ENCODE measurements around the gene KLK5. TPM values are rescaled to one million over a fixed set of nuclear protein-coding genes. Genes with fewer than 3 reads are reported as not detected.
"Not testable (repeated sequence)": the region's sequence is repeated elsewhere in the genome, so short reads cannot be mapped to it uniquely, and the experiment has no call there.

KLK5 gene
- not detected in 2 replicates for total RNA-seq (2014; rRNA removed; shearing (Covaris generic))

GRCh38 chr19:50952910-50953309, at the start of gene KLK5:
KLK5 (minus strand) TSS chr19:50953038; CDS start chr19:50952657, 381 bp downstream.
- no peaks in the 10 kb centered on the region for H3K9me3 ChIP-seq (replicated peaks)
- no peak for DNase-seq
- H3K27ac ChIP-seq: no peak within 1 kb of the TSS
- H3K4me1 ChIP-seq: no peaks in the 10 kb centered on the region
- no peaks in the 10 kb centered on the region for H3K36me3 ChIP-seq
- H3K27me3 ChIP-seq: no peaks in the 10 kb centered on the region
- H3K4me3 ChIP-seq: no peak within 1 kb of the TSS

GRCh38 chr19:51002089-51002532, 49.3 kb upstream of the KLK5 start:
- no peaks in the 10 kb centered on the region for H3K9me3 ChIP-seq (replicated peaks)
- no peaks in the 10 kb centered on the region for H3K4me1 ChIP-seq
- no peak overlapping the region for H3K4me3 ChIP-seq
- peaks cover 4% of the 10 kb centered on the region; the same call in 1 of the 2 replicates for H3K27me3 ChIP-seq
- no peaks in the 10 kb centered on the region for H3K36me3 ChIP-seq
- DNase-seq: no peak
- H3K27ac ChIP-seq: no peak overlapping the region

GRCh38 chr19:51001515-51001914, 48.7 kb upstream of the KLK5 start, which contains the start of gene KLK8:
KLK8 (minus strand) TSS chr19:51001604; CDS start chr19:51001167, 437 bp downstream.
- DNase-seq: no peak
- H3K27me3 ChIP-seq: no peaks in the 10 kb centered on the region
- no peak within 1 kb of the TSS for H3K27ac ChIP-seq
- H3K36me3 ChIP-seq: no peaks in the 10 kb centered on the region
- no peaks in the 10 kb centered on the region for H3K4me1 ChIP-seq
- no peak within 1 kb of the TSS for H3K4me3 ChIP-seq
- H3K9me3 ChIP-seq (replicated peaks): no peaks in the 10 kb centered on the region

GRCh38 chr19:51000981-51001380, 48.1 kb upstream of the KLK5 start:
- H3K9me3 ChIP-seq (replicated peaks): no peaks in the 10 kb centered on the region
- H3K27ac ChIP-seq: no peak overlapping the region

GRCh38 chr19:51000426-51000825, 47.6 kb upstream of the KLK5 start:
- H3K4me3 ChIP-seq: no peak overlapping the region
- no peaks in the 10 kb centered on the region for H3K27me3 ChIP-seq
- H3K27ac ChIP-seq: no peak overlapping the region
- no peaks in the 10 kb centered on the region for H3K9me3 ChIP-seq (replicated peaks)
- no peaks in the 10 kb centered on the region for H3K4me1 ChIP-seq
- H3K36me3 ChIP-seq: no peaks in the 10 kb centered on the region
- no peak for DNase-seq

More at GRCh38 chr19:51000981-51001380, 48.1 kb upstream of the KLK5 start:
- H3K4me3 ChIP-seq: no peak overlapping the region
- no peaks in the 10 kb centered on the region for H3K4me1 ChIP-seq
- no peaks in the 10 kb centered on the region for H3K27me3 ChIP-seq
- no peaks in the 10 kb centered on the region for H3K36me3 ChIP-seq
- DNase-seq: no peak

DNA sequence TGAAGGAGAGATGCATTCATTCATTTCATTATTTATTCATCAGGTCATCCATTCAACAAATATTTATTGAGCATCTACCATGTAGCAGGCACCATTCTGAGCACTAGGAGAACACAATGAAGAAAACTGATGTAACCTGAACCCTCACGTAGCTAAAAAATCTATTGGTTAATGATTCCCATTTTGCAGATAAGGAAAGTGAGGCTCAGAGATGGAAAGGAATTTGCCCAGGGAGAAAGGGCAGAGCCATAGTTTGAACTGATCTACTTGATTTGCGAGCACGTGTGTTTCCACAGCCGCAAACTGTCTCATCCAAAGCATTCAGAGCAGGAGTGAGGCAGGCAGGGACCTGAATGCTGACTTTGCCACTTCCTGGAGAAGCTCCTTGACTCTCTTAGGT, 45.8 kb upstream of the KLK5 start:
- H3K9me3 ChIP-seq (replicated peaks): no peaks in the 10 kb centered on the region
- no peaks in the 10 kb centered on the region for H3K36me3 ChIP-seq
- no peak for DNase-seq
- H3K27me3 ChIP-seq: no peaks in the 10 kb centered on the region
- no peaks in the 10 kb centered on the region for H3K4me1 ChIP-seq
- H3K27ac ChIP-seq: no peak overlapping the region
- H3K4me3 ChIP-seq: no peak overlapping the region

DNA sequence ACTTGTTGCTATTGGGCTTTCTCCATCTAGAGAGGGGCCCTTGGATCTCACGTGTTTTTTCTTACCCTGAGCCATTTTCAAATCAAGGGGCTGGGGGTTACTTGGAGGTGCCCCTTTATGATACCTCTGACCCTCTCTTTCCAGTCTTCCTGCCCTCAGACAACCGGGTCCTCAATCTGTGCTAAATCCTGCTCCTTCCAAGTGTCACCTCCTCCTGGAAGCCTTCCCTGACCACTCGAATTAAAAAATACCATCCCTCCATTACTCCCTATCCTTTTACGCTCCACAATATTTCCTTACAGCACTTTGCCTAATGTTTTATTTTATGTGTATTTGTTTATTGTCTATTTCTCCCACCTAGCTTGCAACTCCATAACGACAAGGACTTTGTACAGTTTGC, 45.2 kb upstream of the KLK5 start:
- Histone ChIP-seq H3K9me3 (replicated peaks) (no peaks in the 10 kb centered on the region), H3K4me1 (no peaks in the 10 kb centered on the region), H3K4me3 (no peak overlapping the region), H3K36me3 (no peaks in the 10 kb centered on the region), H3K27ac (no peak overlapping the region), H3K27me3 (no peaks in the 10 kb centered on the region)
- no peak for DNase-seq

- Histone ChIP-seq H3K27me3 (no peaks in the 10 kb centered on the region), H3K4me1 (no peaks in the 10 kb centered on the region), H3K9me3 (replicated peaks) (no peaks in the 10 kb centered on the region), H3K4me3 (no peak overlapping the region), H3K27ac (no peak overlapping the region), H3K36me3 (no peaks in the 10 kb centered on the region)
- DNase-seq: peak; percentile 19 to 42
Observed at GRCh38 chr19:50994129-50994528, 41.3 kb upstream of the KLK5 start.

- Histone ChIP-seq H3K9me3 (replicated peaks) (no peaks in the 10 kb centered on the region), H3K27ac (no peak overlapping the region), H3K4me1 (no peaks in the 10 kb centered on the region), H3K27me3 (no peaks in the 10 kb centered on the region), H3K4me3 (no peak overlapping the region), H3K36me3 (no peaks in the 10 kb centered on the region)
- no peak for DNase-seq
Observed at GRCh38 chr19:50992666-50993035, 39.8 kb upstream of the KLK5 start.

DNA sequence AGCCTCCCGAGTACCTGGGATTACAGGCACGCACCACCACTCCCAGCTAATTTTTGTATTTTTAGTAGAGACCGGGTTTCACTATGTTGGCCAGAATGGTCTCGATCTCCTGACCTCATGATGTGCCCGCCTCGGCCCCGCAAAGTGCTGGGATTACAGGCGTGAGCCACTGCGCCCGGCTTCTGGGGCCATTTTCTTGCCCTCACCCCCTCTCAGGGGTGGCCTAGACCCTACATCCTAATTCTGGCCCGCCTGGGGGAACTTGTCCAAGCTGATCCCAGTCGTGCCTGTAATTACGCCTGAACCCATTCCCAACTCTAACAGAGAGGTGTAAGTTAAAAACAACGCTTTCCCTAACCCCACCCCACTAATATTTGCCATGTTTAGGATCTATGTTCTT, 31.6 kb upstream of the KLK5 start:
- not testable (repeated sequence) for H3K27ac ChIP-seq; H3K36me3 ChIP-seq; H3K4me1 ChIP-seq; DNase-seq; H3K27me3 ChIP-seq; H3K9me3 ChIP-seq (replicated peaks); H3K4me3 ChIP-seq

DNA sequence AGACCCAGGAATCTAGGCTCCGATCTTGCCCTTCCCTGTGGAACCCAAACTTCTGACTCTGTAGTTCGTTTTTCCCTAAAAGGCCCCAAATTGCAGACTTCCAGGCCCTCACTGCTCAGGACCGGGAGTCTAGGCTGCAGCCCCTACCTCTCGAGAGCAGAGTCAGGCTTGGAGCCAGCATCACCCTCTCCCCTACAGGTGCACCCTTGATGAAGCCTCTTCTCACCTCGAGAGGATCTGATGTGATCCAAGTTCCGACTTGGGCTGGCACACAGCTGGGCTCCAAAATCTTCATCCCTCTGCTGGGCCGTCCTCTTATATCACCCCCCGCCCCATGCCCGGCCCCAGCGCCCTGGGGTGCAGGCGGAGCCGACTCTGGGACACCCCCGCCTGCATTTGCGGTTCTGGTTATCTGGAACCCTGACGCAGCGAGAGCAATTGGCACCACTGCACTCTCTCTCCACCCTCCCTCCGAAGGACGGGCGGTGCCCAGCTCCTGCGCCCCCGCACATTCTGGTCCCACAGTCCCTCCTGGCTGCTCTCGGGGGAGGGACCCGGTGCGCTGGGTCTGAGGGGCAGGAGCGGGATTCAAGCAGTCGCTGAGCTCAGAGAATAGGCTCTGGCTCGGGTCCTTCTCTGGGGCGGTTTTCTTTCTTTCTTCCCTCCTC, 30.9 kb upstream of the KLK5 start, which contains the start of gene KLK7:
Gene KLK7 (minus strand): TSS at position 293 of the 668 bp plus-strand sequence. CDS start 1,518 bp downstream, outside the sequence.
- Histone ChIP-seq H3K36me3 (no peaks in the 10 kb centered on the region), H3K9me3 (replicated peaks) (no peaks in the 10 kb centered on the region), H3K27ac (no peak within 1 kb of the TSS), H3K4me3 (no peak within 1 kb of the TSS), H3K27me3 (no peaks in the 10 kb centered on the region), H3K4me1 (no peaks in the 10 kb centered on the region)
- DNase-seq: no peak

GRCh38 chr19:50982186-50982585, 29.3 kb upstream of the KLK5 start:
- H3K9me3 ChIP-seq (replicated peaks): no peaks in the 10 kb centered on the region
- H3K27ac ChIP-seq: no peak overlapping the region
- H3K27me3 ChIP-seq: no peaks in the 10 kb centered on the region
- no peaks in the 10 kb centered on the region for H3K36me3 ChIP-seq
- H3K4me3 ChIP-seq: no peak overlapping the region
- no peaks in the 10 kb centered on the region for H3K4me1 ChIP-seq
- no peak for DNase-seq

DNA sequence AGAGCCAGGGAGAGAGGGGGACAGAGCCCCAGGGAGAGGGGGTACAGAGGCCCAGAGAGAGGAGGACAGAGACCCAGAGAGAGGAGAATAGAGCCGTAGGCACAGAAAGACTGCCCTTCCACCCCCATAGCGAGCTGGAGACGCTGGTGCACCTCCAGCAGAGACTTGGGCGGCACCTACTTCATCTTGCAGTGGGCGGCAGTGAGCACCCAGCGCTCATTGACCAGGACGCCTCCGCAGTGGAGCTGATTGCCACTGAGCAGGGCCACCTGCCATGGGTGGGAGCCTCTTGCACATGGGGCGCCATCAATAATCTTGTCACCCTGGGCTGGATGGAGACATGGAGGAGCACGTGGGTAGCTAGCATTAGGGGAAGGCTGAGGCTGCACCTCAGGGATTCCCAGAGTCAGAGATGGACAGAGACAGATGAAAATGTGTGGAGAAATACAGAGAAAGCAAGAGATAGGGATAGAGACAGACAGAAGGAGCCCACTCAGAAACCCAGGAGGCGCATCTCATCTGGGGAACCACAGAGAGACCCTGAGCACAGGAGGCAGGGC, 28.8 kb upstream of the KLK5 start:
- Histone ChIP-seq H3K9me3 (replicated peaks) (no peaks in the 10 kb centered on the region), H3K27ac (no peak overlapping the region), H3K4me1 (no peaks in the 10 kb centered on the region), H3K4me3 (no peak overlapping the region), H3K27me3 (no peaks in the 10 kb centered on the region), H3K36me3 (no peaks in the 10 kb centered on the region)
- DNase-seq: no peak

DNA sequence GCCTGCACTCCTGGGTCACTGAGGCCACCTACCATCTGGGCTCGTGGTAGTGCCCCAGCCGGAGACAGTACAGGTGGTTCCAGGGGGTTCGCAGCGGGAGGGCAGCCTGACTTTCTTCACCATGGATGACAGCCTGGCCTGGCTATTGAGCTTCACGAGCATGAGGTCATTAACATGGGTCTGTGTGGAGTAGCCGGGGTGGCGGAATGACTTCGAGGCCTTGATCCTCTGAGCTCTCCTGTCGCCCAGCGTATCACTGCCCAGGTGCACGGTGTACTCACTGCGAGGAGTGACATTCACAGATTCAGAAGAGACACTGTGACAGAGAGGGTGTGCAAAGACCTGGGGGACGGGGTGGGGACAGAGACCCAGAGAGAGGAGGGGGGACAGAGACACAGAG, 27.4 kb upstream of the KLK5 start:
- Histone ChIP-seq H3K4me1 (no peaks in the 10 kb centered on the region), H3K4me3 (no peak overlapping the region), H3K36me3 (no peaks in the 10 kb centered on the region), H3K27ac (no peak overlapping the region), H3K9me3 (replicated peaks) (no peaks in the 10 kb centered on the region), H3K27me3 (no peaks in the 10 kb centered on the region)
- DNase-seq: no peak

DNA sequence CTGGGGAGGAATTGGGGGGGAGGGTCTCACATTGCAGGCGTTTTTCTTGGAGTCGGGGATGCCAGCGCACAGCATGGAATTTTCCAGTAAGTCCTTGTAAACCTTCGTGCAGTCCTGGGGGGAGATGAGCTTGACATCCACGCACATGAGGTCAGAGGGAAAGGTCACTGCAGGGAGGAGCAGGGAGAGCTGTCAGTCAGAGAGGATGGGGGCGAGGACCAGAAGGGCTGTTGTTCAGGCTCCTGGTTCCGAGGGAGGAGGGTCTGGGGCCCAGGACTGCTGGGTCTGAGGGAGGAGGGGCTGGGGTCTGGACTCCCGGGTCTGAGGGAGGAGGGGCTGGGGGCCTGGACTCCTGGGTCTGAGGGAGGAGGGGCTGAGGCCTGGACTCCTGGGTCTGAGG, 26.9 kb upstream of the KLK5 start:
- no peaks in the 10 kb centered on the region for H3K4me1 ChIP-seq
- no peaks in the 10 kb centered on the region for H3K27me3 ChIP-seq
- no peaks in the 10 kb centered on the region for H3K36me3 ChIP-seq
- no peak overlapping the region for H3K27ac ChIP-seq
- no peaks in the 10 kb centered on the region for H3K9me3 ChIP-seq (replicated peaks)
- H3K4me3 ChIP-seq: no peak overlapping the region
- DNase-seq: no peak

Measured in SJCRH30 (cell line).